Measurements from ENCODE around the gene PTX3. TPM values are rescaled to one million over a fixed set of nuclear protein-coding genes. Genes with fewer than 3 reads are reported as not detected.

The PTX3 gene
- total RNA-seq, 2 donors from 2014 or later: 13.5 to 16.5 TPM

DNA sequence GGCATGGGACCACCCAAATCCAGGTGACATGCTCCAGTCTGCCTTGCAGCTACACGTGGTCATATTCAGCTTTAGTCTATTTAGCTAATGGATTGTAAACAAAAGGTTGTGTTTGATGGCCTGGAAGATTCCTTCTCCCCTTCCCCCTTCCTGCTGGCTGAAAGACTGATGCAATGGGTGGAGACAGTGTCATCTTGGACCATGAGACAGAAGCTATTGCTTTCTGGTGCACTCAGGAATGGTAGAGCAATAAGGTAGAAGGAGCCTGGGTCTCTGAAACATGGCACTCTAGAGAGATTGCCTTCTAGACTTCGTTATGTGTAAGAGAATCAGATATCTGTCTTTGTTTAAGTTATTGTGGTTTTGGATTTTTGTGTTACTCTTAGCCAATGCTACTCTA is 25.7 kb upstream of the PTX3 start:
- no peak overlapping the region for H3K27ac ChIP-seq
- H3K4me1 ChIP-seq: no peaks in the 10 kb centered on the region
- no peaks in the 10 kb centered on the region for H3K36me3 ChIP-seq (replicated peaks in 1 of 2; ENCODE audit: insufficient read depth in 1 of 2, low read depth in 2 of 2)
- no peak for TF ChIP-seq POLR2A (IDR thresholded peaks at IDR 0.05)
- TF ChIP-seq, protein P1, sequence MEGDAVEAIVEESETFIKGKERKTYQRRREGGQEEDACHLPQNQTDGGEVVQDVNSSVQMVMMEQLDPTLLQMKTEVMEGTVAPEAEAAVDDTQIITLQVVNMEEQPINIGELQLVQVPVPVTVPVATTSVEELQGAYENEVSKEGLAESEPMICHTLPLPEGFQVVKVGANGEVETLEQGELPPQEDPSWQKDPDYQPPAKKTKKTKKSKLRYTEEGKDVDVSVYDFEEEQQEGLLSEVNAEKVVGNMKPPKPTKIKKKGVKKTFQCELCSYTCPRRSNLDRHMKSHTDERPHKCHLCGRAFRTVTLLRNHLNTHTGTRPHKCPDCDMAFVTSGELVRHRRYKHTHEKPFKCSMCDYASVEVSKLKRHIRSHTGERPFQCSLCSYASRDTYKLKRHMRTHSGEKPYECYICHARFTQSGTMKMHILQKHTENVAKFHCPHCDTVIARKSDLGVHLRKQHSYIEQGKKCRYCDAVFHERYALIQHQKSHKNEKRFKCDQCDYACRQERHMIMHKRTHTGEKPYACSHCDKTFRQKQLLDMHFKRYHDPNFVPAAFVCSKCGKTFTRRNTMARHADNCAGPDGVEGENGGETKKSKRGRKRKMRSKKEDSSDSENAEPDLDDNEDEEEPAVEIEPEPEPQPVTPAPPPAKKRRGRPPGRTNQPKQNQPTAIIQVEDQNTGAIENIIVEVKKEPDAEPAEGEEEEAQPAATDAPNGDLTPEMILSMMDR (IDR thresholded peaks at IDR 0.05): no peak
- H3K4me3 ChIP-seq: no peak overlapping the region
- WGBS, 2 donors: 52 to 54% methylated on average over 2 of the region's 2 CpGs
- H3K9me3 ChIP-seq: no peaks in the 10 kb centered on the region
- DNase-seq: no peak
- H3K27me3 ChIP-seq: no peaks in the 10 kb centered on the region
- intact Hi-C loops (cut with DNase I): no loop called here
- no peak for ATAC-seq

DNA sequence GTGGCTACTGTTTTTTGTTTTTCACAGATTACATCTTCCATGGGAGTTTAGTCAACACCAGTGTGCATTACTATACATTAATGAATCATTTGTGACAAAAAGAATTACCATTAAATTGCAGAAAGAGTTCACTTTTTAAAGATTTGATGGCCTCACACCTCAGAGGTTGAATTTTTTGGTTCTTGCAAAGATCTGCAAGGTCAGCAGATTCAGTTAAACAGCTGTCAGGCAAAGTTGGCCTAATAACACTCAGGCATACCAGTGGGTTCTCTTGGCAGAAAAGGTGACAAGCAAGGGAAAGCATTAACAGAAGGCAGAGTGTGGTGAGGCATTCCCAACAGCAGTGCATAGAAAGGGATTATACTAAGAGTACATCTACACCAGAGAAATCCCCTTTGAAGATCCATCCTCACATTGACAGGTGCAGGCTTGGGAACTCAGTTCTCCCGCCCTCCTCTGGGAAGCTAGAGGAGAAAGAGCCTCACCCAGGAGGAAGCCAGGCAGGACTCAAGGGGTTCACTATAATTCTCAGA is 24.3 kb upstream of the PTX3 start:
- Histone ChIP-seq H3K9me3 (no peaks in the 10 kb centered on the region), H3K27ac (no peak overlapping the region), H3K36me3 (replicated peaks in 1 of 2; ENCODE audit: insufficient read depth in 1 of 2, low read depth in 2 of 2) (no peaks in the 10 kb centered on the region), H3K4me3 (no peak overlapping the region), H3K4me1 (no peaks in the 10 kb centered on the region), H3K27me3 (no peaks in the 10 kb centered on the region)
- no peak for DNase-seq
- WGBS, 2 donors: 94 to 95% methylated on average over 1 of the region's 1 CpG
- no peak for TF ChIP-seq POLR2A (IDR thresholded peaks at IDR 0.05)
- intact Hi-C loops (cut with DNase I): no loop called here
- no peak for ATAC-seq

DNA sequence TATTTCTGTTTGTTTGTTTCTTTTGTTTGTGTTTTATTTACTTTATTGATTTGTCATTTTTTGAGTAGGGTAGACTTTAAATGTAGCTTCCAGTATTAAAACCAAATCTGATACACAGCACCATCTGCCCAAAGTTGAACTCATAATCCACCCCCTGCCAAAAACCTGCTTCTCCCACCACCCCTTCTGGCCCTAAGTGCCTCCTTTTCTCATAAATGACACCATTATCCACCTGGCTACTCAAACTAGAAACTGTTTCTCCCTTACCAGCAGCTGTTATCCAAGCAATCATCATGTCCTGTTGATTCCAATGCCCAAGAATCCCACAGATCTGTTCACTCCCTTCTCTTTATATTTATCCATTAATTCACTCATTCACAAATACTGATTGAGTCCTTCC is 21.8 kb upstream of the PTX3 start:
- TF ChIP-seq POLR2A (IDR thresholded peaks at IDR 0.05): no peak
- TF ChIP-seq, protein P1 (IDR thresholded peaks at IDR 0.05): no peak
- ATAC-seq (no peak), DNase-seq (no peak)
- no peak overlapping the region for H3K27ac ChIP-seq
- no peaks in the 10 kb centered on the region for H3K27me3 ChIP-seq
- H3K9me3 ChIP-seq: no peaks in the 10 kb centered on the region
- H3K4me1 ChIP-seq: no peaks in the 10 kb centered on the region
- no peak overlapping the region for H3K4me3 ChIP-seq
- intact Hi-C loops (cut with DNase I): no loop called here
- H3K36me3 ChIP-seq (replicated peaks in 1 of 2; ENCODE audit: insufficient read depth in 1 of 2, low read depth in 2 of 2): no peaks in the 10 kb centered on the region

DNA sequence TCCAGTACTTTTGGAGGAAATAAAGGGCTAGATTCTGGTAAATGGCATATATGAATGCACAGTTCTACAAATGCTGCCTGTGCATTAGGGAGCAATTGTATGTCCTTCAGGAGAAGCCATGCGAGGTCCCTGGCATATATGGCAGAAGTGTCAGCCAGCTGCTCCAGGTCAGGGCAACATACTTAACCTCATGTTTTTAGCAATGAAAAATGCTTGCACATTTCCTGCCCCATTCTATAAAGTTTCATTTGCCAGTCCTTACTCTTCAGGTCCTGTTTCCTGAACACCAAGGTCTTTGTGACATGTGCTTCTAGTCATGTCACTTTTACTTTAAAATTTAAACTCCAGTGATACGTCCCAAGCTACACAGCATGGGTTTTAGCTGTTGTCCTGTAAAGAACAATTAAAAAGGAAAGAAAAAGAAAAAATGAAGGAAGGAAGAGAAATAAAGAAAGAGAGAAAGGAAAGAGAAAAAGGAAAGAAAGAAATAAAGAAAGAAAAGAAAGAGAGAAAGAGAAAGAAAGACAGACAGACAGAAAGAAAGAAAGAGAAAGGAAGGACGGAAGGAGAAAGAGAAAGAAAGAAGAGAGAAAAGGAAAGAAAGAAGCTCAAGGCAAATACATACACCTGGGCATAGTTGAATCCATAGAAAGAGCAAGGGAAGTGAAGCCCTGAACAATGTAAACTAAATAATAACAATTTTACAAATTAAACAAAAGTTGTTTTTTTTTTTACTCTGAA is 20.1 kb upstream of the PTX3 start:
- Histone ChIP-seq H3K9me3 (no peaks in the 10 kb centered on the region), H3K4me1 (no peaks in the 10 kb centered on the region), H3K27ac (no peak overlapping the region), H3K4me3 (no peak overlapping the region), H3K36me3 (replicated peaks in 1 of 2; ENCODE audit: insufficient read depth in 1 of 2, low read depth in 2 of 2) (no peaks in the 10 kb centered on the region), H3K27me3 (no peaks in the 10 kb centered on the region)
- ATAC-seq (no peak), DNase-seq (no peak)
- intact Hi-C loops (cut with DNase I): no loop called here
- 65 to 85% methylated on average over 3 of the region's 3 CpGs for WGBS, 2 donors
- TF ChIP-seq, protein P1 (IDR thresholded peaks at IDR 0.05): no peak
- no peak for TF ChIP-seq POLR2A (IDR thresholded peaks at IDR 0.05)

DNA sequence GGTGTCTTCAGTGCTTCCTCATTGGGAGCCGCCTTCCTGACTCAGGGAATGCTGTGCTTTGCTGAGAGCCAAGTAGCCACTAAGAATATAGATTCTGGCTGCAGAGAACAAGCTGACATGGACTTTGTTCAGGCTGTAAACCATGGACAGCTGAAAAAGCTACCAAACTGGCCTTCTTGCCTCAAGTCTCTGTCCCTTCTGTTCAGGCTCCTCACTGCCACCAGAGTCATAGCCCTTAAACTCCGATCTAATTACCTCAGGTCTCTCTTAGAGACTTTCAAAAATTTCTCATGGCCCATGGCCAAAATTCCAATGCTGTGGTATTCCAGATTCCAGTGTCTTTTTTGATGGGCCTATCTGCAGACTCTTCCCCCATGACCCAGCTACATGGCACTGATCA is 19.4 kb upstream of the PTX3 start:
- Histone ChIP-seq H3K4me1 (no peaks in the 10 kb centered on the region), H3K9me3 (no peaks in the 10 kb centered on the region), H3K27ac (no peak overlapping the region), H3K27me3 (no peaks in the 10 kb centered on the region), H3K4me3 (no peak overlapping the region), H3K36me3 (replicated peaks in 1 of 2; ENCODE audit: insufficient read depth in 1 of 2, low read depth in 2 of 2) (no peaks in the 10 kb centered on the region)
- no peak for ATAC-seq
- TF ChIP-seq POLR2A (IDR thresholded peaks at IDR 0.05): no peak
- TF ChIP-seq, protein P1 (IDR thresholded peaks at IDR 0.05): no peak
- intact Hi-C loops (cut with DNase I): no loop called here
- 84 to 89% methylated on average over 2 of the region's 2 CpGs for WGBS, 2 donors
- DNase-seq: no peak

Measured in body of pancreas (tissue), 4 donors.